Measurements from ENCODE around the gene PCSK9. TPM values are rescaled to one million over a fixed set of nuclear protein-coding genes. Genes with fewer than 3 reads are reported as not detected.

PCSK9 gene
- total RNA-seq, 1 experiment from 2014 or later = not detected

GRCh38 chr1:55002686-55003085, 36.7 kb upstream of the PCSK9 start:
- no peak overlapping the region for H3K4me3 ChIP-seq (ENCODE audit: low read length)
- H2AFZ ChIP-seq (ENCODE audit: low read length) = no peak overlapping the region
- H3K9me3 ChIP-seq (ENCODE audit: low read length) = no peaks in the 10 kb centered on the region
- no peaks in the 10 kb centered on the region for H4K20me1 ChIP-seq (ENCODE audit: insufficient read depth, low read depth, low read length)
- DNase-seq = no peak
- no peaks in the 10 kb centered on the region for H3K9me2 ChIP-seq (replicated peaks; ENCODE audit: insufficient read depth, low read length)
- no peaks in the 10 kb centered on the region for H3K36me3 ChIP-seq (ENCODE audit: insufficient read depth, low read length)
- no peak overlapping the region for H3K4me2 ChIP-seq (ENCODE audit: low read depth, low read length, poor library complexity, severe bottlenecking)
- H3K27me3 ChIP-seq (ENCODE audit: low read length) = no peaks in the 10 kb centered on the region
- H3K27ac ChIP-seq (ENCODE audit: low read length) = no peak overlapping the region
- H3K9ac ChIP-seq (ENCODE audit: low read length) = no peak overlapping the region
- H3K4me1 ChIP-seq (ENCODE audit: low read length) = peaks cover 8% of the 10 kb centered on the region
- H3K79me2 ChIP-seq (ENCODE audit: low read length) = no peaks in the 10 kb centered on the region

DNA sequence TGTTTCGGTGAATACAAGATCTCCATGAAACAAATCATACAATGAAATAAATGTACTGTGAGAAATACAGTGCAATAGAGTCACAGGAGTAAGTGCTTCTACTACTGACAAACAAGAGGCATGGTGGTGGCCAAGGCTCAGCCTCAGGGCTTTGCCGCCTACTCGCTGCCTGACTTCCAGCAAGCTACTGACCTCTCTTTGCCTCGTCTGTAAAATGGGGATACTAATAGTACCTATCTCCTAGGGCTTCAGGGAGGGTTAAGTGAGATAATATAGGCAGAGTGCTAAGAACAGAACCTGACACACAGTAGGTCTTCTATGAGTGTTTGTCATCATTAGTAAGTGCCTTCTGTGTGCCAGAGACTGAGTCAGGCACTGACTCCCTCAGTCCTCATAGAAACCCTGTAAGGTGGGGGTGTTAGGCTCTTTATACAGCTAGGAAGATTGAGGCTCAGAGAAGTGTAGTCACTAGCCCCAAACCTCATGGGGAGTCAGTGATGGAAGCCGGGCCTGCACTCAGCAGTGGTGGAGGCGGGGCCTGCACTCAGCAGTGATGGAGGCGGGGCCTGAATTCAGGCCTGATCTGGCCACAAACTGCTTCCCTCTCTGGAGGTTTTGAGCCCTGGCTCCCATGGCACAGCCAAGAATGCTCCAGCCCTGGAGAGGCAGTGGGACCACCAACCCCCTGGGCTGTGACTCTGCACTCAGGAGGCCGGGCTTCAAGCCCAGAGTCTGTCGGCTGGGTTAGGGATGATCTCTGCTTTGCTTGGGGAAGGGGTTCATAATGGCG, 33.8 kb upstream of the PCSK9 start:
- Histone ChIP-seq H3K27ac (ENCODE audit: low read length) (no peak overlapping the region), H3K9me2 (replicated peaks; ENCODE audit: insufficient read depth, low read length) (no peaks in the 10 kb centered on the region), H3K4me1 (ENCODE audit: low read length) (no peaks in the 10 kb centered on the region), H3K36me3 (ENCODE audit: insufficient read depth, low read length) (no peaks in the 10 kb centered on the region), H3K9ac (ENCODE audit: low read length) (no peak overlapping the region), H3K4me3 (ENCODE audit: low read length) (no peak overlapping the region), H3K4me2 (ENCODE audit: low read depth, low read length, poor library complexity, severe bottlenecking) (no peak overlapping the region), H4K20me1 (ENCODE audit: insufficient read depth, low read depth, low read length) (no peaks in the 10 kb centered on the region), H3K27me3 (ENCODE audit: low read length) (no peaks in the 10 kb centered on the region), H3K9me3 (ENCODE audit: low read length) (no peaks in the 10 kb centered on the region), H2AFZ (ENCODE audit: low read length) (no peak overlapping the region), H3K79me2 (ENCODE audit: low read length) (no peaks in the 10 kb centered on the region)
- DNase-seq = peak; percentile 57

GRCh38 chr1:55006931-55007330, 32.4 kb upstream of the PCSK9 start:
- H3K4me1 ChIP-seq (ENCODE audit: low read length) = no peaks in the 10 kb centered on the region
- no peaks in the 10 kb centered on the region for H4K20me1 ChIP-seq (ENCODE audit: insufficient read depth, low read depth, low read length)
- H3K9me2 ChIP-seq (replicated peaks; ENCODE audit: insufficient read depth, low read length) = no peaks in the 10 kb centered on the region
- DNase-seq = no peak
- H3K27me3 ChIP-seq (ENCODE audit: low read length) = no peaks in the 10 kb centered on the region
- no peak overlapping the region for H3K4me2 ChIP-seq (ENCODE audit: low read depth, low read length, poor library complexity, severe bottlenecking)
- no peak overlapping the region for H3K9ac ChIP-seq (ENCODE audit: low read length)
- no peaks in the 10 kb centered on the region for H3K36me3 ChIP-seq (ENCODE audit: insufficient read depth, low read length)
- H3K27ac ChIP-seq (ENCODE audit: low read length) = no peak overlapping the region
- no peak overlapping the region for H2AFZ ChIP-seq (ENCODE audit: low read length)
- no peaks in the 10 kb centered on the region for H3K9me3 ChIP-seq (ENCODE audit: low read length)
- H3K4me3 ChIP-seq (ENCODE audit: low read length) = no peak overlapping the region
- H3K79me2 ChIP-seq (ENCODE audit: low read length) = no peaks in the 10 kb centered on the region

DNA sequence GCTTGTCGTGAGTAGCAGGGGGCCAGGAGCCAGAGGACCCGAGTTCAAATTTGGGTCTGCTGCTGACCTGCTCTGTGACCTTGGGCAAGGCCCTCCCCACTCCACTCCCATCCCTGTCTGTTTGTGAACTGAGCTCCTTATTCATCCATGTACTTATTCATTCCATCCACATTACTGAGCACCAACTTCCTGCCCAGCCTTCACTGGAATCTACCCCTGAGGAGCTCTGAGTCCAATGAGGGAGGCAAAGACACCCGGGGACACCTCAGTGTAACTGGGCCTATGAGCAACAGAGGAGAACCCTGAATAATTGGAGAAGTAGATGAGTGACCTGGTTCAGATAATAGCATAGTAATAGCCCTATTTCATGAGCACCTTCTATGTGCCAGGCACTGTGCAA, 31.7 kb upstream of the PCSK9 start:
- DNase-seq = no peak
- H3K36me3 ChIP-seq (ENCODE audit: insufficient read depth, low read length) = no peaks in the 10 kb centered on the region
- no peak overlapping the region for H3K4me2 ChIP-seq (ENCODE audit: low read depth, low read length, poor library complexity, severe bottlenecking)
- H3K4me1 ChIP-seq (ENCODE audit: low read length) = no peaks in the 10 kb centered on the region
- H3K9me3 ChIP-seq (ENCODE audit: low read length) = no peaks in the 10 kb centered on the region
- no peaks in the 10 kb centered on the region for H3K9me2 ChIP-seq (replicated peaks; ENCODE audit: insufficient read depth, low read length)
- H2AFZ ChIP-seq (ENCODE audit: low read length) = no peak overlapping the region
- no peaks in the 10 kb centered on the region for H4K20me1 ChIP-seq (ENCODE audit: insufficient read depth, low read depth, low read length)
- H3K4me3 ChIP-seq (ENCODE audit: low read length) = no peak overlapping the region
- no peak overlapping the region for H3K9ac ChIP-seq (ENCODE audit: low read length)
- no peak overlapping the region for H3K27ac ChIP-seq (ENCODE audit: low read length)
- no peaks in the 10 kb centered on the region for H3K27me3 ChIP-seq (ENCODE audit: low read length)
- no peaks in the 10 kb centered on the region for H3K79me2 ChIP-seq (ENCODE audit: low read length)

GRCh38 chr1:55010194-55010886, 29.0 kb upstream of the PCSK9 start:
- Histone ChIP-seq H3K4me1 (ENCODE audit: low read length) (no peaks in the 10 kb centered on the region), H3K4me3 (ENCODE audit: low read length) (no peak overlapping the region), H4K20me1 (ENCODE audit: insufficient read depth, low read depth, low read length) (no peaks in the 10 kb centered on the region)

DNA sequence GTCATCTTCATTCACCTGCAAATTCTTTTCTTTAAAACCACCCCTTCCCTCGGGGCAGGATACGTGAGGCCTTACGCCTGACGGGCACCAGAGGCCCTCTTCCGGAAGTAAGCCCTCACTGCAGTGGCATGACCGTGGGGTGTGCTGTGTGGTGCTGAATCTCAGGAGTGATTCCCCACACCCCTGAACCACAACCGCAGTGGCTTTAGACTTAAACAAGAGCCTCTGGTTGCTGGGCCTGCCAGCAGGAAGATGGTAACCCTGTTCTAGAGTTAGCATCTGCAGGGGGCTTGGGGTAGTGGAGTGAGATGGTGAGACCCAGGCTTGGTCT, 28.5 kb upstream of the PCSK9 start:
- H3K4me2 ChIP-seq (ENCODE audit: low read depth, low read length, poor library complexity, severe bottlenecking) = no peak overlapping the region
- no peaks in the 10 kb centered on the region for H3K4me1 ChIP-seq (ENCODE audit: low read length)
- H3K4me3 ChIP-seq (ENCODE audit: low read length) = no peak overlapping the region
- no peak for DNase-seq
- H3K36me3 ChIP-seq (ENCODE audit: insufficient read depth, low read length) = no peaks in the 10 kb centered on the region
- no peak overlapping the region for H2AFZ ChIP-seq (ENCODE audit: low read length)
- H3K9ac ChIP-seq (ENCODE audit: low read length) = no peak overlapping the region
- H3K27me3 ChIP-seq (ENCODE audit: low read length) = no peaks in the 10 kb centered on the region
- no peaks in the 10 kb centered on the region for H4K20me1 ChIP-seq (ENCODE audit: insufficient read depth, low read depth, low read length)
- H3K79me2 ChIP-seq (ENCODE audit: low read length) = no peaks in the 10 kb centered on the region
- no peak overlapping the region for H3K27ac ChIP-seq (ENCODE audit: low read length)
- H3K9me3 ChIP-seq (ENCODE audit: low read length) = no peaks in the 10 kb centered on the region
- H3K9me2 ChIP-seq (replicated peaks; ENCODE audit: insufficient read depth, low read length) = no peaks in the 10 kb centered on the region

More at GRCh38 chr1:55010194-55010886, 29.0 kb upstream of the PCSK9 start:
- Histone ChIP-seq H3K9me2 (replicated peaks; ENCODE audit: insufficient read depth, low read length) (no peaks in the 10 kb centered on the region), H3K27ac (ENCODE audit: low read length) (no peak overlapping the region), H3K9ac (ENCODE audit: low read length) (no peak overlapping the region), H3K9me3 (ENCODE audit: low read length) (no peaks in the 10 kb centered on the region), H3K36me3 (ENCODE audit: insufficient read depth, low read length) (no peaks in the 10 kb centered on the region), H3K27me3 (ENCODE audit: low read length) (no peaks in the 10 kb centered on the region), H2AFZ (ENCODE audit: low read length) (no peak overlapping the region), H3K79me2 (ENCODE audit: low read length) (no peaks in the 10 kb centered on the region), H3K4me2 (ENCODE audit: low read depth, low read length, poor library complexity, severe bottlenecking) (no peak overlapping the region)
- DNase-seq = no peak

GRCh38 chr1:55012661-55013060, 26.7 kb upstream of the PCSK9 start:
- Histone ChIP-seq H3K27ac (ENCODE audit: low read length) (no peak overlapping the region), H3K36me3 (ENCODE audit: insufficient read depth, low read length) (no peaks in the 10 kb centered on the region), H3K9ac (ENCODE audit: low read length) (no peak overlapping the region), H3K27me3 (ENCODE audit: low read length) (no peaks in the 10 kb centered on the region), H3K4me2 (ENCODE audit: low read depth, low read length, poor library complexity, severe bottlenecking) (no peak overlapping the region), H3K4me1 (ENCODE audit: low read length) (no peaks in the 10 kb centered on the region), H3K4me3 (ENCODE audit: low read length) (no peak overlapping the region), H4K20me1 (ENCODE audit: insufficient read depth, low read depth, low read length) (no peaks in the 10 kb centered on the region), H3K9me2 (replicated peaks; ENCODE audit: insufficient read depth, low read length) (no peaks in the 10 kb centered on the region), H3K79me2 (ENCODE audit: low read length) (no peaks in the 10 kb centered on the region), H2AFZ (ENCODE audit: low read length) (no peak overlapping the region), H3K9me3 (ENCODE audit: low read length) (no peaks in the 10 kb centered on the region)
- no peak for DNase-seq

- Histone ChIP-seq H2AFZ (ENCODE audit: low read length) (no peak overlapping the region), H3K27me3 (ENCODE audit: low read length) (no peaks in the 10 kb centered on the region), H3K79me2 (ENCODE audit: low read length) (no peaks in the 10 kb centered on the region), H3K9me2 (replicated peaks; ENCODE audit: insufficient read depth, low read length) (no peaks in the 10 kb centered on the region), H3K4me3 (ENCODE audit: low read length) (no peak overlapping the region), H3K4me1 (ENCODE audit: low read length) (no peaks in the 10 kb centered on the region), H4K20me1 (ENCODE audit: insufficient read depth, low read depth, low read length) (no peaks in the 10 kb centered on the region), H3K36me3 (ENCODE audit: insufficient read depth, low read length) (no peaks in the 10 kb centered on the region), H3K4me2 (ENCODE audit: low read depth, low read length, poor library complexity, severe bottlenecking) (no peak overlapping the region), H3K9me3 (ENCODE audit: low read length) (no peaks in the 10 kb centered on the region), H3K27ac (ENCODE audit: low read length) (no peak overlapping the region), H3K9ac (ENCODE audit: low read length) (no peak overlapping the region)
- DNase-seq = no peak
Measured at GRCh38 chr1:55015123-55015522, 24.2 kb upstream of the PCSK9 start.
